ENCODE data around the gene ORAI3.

The ORAI3 gene

DNA sequence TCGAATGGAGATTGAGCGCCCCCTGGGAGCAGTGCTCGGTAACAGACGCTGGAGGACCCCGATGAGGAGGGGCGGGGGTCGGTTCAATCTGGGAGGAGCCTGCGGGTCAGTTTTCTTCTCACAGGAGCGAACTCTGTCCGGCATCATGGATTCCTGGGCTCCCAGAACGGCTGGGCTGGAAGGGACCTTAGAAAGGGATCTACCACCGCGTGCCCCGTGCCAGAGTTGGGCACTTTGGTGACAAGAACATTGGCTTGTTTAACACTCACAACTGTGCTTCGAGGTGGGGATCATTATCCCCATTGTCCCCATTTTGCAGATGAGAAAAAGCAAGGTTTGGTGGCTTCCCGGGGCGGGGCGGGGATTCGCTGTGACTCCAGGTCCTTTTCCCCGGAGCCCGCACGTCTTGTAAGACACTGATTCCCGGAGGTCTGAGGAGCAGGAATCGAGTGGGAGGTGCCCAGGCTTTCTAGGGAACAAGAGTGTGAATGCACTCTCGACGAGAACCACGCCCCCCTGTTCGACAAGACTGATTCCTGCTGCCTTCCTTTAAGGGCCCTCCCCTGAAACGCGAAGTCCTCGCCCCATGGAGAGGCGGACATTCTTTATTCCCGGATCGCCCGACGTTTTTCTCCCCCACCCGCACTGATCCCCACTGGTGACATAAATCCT, 27.0 kb upstream of the ORAI3 start (continued):
- no peak; the same call in 1 of the 2 replicates for TF ChIP-seq REST (tag by site-specific recombination; IDR thresholded peaks at IDR 0.05)
- no peak for TF ChIP-seq HOXC10 (CRISPR knock-in tag; IDR thresholded peaks at IDR 0.05)
- no peak; the same call in 1 of the 2 replicates for TF ChIP-seq EGR2 (tag by site-specific recombination; IDR thresholded peaks at IDR 0.05; ENCODE audit: low read depth)
- no peak for TF ChIP-seq ZNF138 (tag by site-specific recombination; IDR thresholded peaks at IDR 0.05; ENCODE audit: borderline replicate concordance)
- 0 out of 2 replicates have a peak, but pooled peaks have one; percentile 16 for TF ChIP-seq KLF16 (tag by site-specific recombination; IDR thresholded peaks at IDR 0.05)
- no peak for TF ChIP-seq SCRT2 (tag by site-specific recombination; IDR thresholded peaks at IDR 0.05)
- no peak for TF ChIP-seq GLI2 (tag by site-specific recombination; IDR thresholded peaks at IDR 0.05; ENCODE audit: borderline replicate concordance, low read depth)
- no peak for TF ChIP-seq ZNF658 (tag by site-specific recombination; IDR thresholded peaks at IDR 0.05)
- TF ChIP-seq ZNF510 (tag by site-specific recombination; IDR thresholded peaks at IDR 0.05; ENCODE audit: insufficient replicate concordance), result no peak
- TF ChIP-seq ZNF776 (tag by site-specific recombination; IDR thresholded peaks at IDR 0.05; ENCODE audit: borderline replicate concordance), result no peak
- no peak for TF ChIP-seq ZBTB1 (tag by site-specific recombination; IDR thresholded peaks at IDR 0.05)
- no peak for TF ChIP-seq ZNF624 (tag by site-specific recombination; IDR thresholded peaks at IDR 0.05)
- TF ChIP-seq OVOL3 (tag by site-specific recombination; IDR thresholded peaks at IDR 0.05), result no peak
- TF ChIP-seq SALL2 (tag by site-specific recombination; IDR thresholded peaks at IDR 0.05; ENCODE audit: borderline replicate concordance), result no peak
- TF ChIP-seq ZEB2 (tag by site-specific recombination; IDR thresholded peaks at IDR 0.05), result no peak; the same call in 1 of the 2 replicates
- TF ChIP-seq ZNF132 (tag by site-specific recombination; IDR thresholded peaks at IDR 0.05; ENCODE audit: borderline replicate concordance), result no peak
- TF ChIP-seq HOXA7 (CRISPR knock-in tag; IDR thresholded peaks at IDR 0.05; ENCODE audit: borderline replicate concordance), result no peak
- no peak for TF ChIP-seq TCF7L2 (IDR thresholded peaks at IDR 0.05; ENCODE audit: borderline replicate concordance, low read depth, low read length)
- TF ChIP-seq OSR2 (tag by site-specific recombination; IDR thresholded peaks at IDR 0.05), result no peak
- TF ChIP-seq, protein P1, sequence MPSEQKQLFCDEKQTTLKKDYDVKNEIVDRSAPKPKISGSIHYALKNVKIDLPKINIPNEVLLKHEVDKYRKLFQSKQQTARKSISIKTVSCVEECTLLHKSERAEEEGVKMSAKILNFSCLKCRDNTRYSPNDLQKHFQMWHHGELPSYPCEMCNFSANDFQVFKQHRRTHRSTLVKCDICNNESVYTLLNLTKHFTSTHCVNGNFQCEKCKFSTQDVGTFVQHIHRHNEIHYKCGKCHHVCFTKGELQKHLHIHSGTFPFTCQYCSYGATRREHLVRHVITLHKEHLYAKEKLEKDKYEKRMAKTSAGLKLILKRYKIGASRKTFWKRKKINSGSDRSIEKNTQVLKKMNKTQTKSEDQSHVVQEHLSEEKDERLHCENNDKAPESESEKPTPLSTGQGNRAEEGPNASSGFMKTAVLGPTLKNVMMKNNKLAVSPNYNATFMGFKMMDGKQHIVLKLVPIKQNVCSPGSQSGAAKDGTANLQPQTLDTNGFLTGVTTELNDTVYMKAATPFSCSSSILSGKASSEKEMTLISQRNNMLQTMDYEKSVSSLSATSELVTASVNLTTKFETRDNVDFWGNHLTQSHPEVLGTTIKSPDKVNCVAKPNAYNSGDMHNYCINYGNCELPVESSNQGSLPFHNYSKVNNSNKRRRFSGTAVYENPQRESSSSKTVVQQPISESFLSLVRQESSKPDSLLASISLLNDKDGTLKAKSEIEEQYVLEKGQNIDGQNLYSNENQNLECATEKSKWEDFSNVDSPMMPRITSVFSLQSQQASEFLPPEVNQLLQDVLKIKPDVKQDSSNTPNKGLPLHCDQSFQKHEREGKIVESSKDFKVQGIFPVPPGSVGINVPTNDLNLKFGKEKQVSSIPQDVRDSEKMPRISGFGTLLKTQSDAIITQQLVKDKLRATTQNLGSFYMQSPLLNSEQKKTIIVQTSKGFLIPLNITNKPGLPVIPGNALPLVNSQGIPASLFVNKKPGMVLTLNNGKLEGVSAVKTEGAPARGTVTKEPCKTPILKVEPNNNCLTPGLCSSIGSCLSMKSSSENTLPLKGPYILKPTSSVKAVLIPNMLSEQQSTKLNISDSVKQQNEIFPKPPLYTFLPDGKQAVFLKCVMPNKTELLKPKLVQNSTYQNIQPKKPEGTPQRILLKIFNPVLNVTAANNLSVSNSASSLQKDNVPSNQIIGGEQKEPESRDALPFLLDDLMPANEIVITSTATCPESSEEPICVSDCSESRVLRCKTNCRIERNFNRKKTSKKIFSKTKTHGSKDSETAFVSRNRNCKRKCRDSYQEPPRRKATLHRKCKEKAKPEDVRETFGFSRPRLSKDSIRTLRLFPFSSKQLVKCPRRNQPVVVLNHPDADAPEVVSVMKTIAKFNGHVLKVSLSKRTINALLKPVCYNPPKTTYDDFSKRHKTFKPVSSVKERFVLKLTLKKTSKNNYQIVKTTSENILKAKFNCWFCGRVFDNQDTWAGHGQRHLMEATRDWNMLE (tag by site-specific recombination; conservative IDR thresholded peaks at IDR 0.05; ENCODE audit: low read depth), result no peak
- TF ChIP-seq ZNF274 (IDR thresholded peaks at IDR 0.05; ENCODE audit: low read length), result no peak
- no peak for TF ChIP-seq ZNF274 (tag by site-specific recombination; IDR thresholded peaks at IDR 0.05; ENCODE audit: borderline replicate concordance)
- no peak for TF ChIP-seq ZNF48 (tag by site-specific recombination; IDR thresholded peaks at IDR 0.05)
- TF ChIP-seq ZNF449 (tag by site-specific recombination; IDR thresholded peaks at IDR 0.05), result no peak; the same call in 1 of the 2 replicates
- no peak for TF ChIP-seq ZNF792 (tag by site-specific recombination; IDR thresholded peaks at IDR 0.05)
- no peak for TF ChIP-seq ZNF768 (tag by site-specific recombination; IDR thresholded peaks at IDR 0.05)
- TF ChIP-seq ZNF837 (tag by site-specific recombination; IDR thresholded peaks at IDR 0.05), result no peak
- TF ChIP-seq ZNF677 (tag by site-specific recombination; IDR thresholded peaks at IDR 0.05), result no peak
- no peak for TF ChIP-seq ZNF292 (tag by site-specific recombination; IDR thresholded peaks at IDR 0.05; ENCODE audit: borderline replicate concordance, low read depth)
- TF ChIP-seq, protein P2, sequence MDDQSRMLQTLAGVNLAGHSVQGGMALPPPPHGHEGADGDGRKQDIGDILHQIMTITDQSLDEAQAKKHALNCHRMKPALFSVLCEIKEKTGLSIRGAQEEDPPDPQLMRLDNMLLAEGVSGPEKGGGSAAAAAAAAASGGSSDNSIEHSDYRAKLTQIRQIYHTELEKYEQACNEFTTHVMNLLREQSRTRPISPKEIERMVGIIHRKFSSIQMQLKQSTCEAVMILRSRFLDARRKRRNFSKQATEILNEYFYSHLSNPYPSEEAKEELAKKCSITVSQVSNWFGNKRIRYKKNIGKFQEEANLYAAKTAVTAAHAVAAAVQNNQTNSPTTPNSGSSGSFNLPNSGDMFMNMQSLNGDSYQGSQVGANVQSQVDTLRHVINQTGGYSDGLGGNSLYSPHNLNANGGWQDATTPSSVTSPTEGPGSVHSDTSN (CRISPR knock-in tag; IDR thresholded peaks at IDR 0.05), result no peak
